COLO668 (cell line): ENCODE results near the gene NARS2.
"Not testable (repeated sequence)": the region's sequence is repeated elsewhere in the genome, so short reads cannot be mapped to it uniquely, and the experiment has no call there.

Source experiments
- DNase-seq: peaks from one replicate; lab custom pipeline; 2025; ENCODE audit not compliant: unreplicated experiment; lab: John Stamatoyannopoulos, UW

Gene NARS2

DNA sequence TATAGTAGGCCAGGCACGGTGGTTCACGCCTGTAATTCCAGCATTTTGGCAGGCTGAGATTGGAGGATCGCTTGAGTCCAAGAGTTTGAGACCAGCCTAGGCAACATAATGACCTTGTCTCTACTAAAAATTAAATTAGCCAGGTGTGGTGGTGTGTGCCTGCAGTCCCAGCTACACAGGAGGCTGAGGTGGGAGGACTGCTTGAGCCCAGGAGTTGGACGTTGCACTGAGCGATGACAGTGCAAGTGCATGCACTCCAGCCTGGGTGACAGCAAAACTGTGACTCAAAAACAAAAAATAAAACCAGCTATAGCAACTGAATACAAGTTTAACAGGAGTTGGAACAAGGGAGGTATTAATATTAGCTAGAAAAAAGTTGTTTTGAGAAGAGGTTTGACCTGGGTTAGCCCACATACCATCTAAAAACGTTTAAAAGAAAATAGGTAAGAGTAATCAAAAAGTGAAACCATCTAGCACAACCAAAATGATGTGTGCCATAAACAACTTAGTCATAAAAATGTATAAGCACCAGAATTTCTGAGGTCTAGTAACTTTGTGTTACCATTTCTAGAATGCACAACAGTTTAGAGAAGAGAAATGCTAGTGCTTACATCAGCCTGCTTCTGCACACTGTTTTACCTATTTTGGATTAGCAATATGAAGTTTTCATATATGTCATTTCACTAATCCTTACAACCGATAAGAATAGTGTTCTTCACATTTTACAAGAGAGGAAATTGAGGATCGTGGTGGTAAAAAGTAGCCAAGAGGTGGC lies 26.5 kb downstream of the NARS2 start:
- no peak for DNase-seq

DNA sequence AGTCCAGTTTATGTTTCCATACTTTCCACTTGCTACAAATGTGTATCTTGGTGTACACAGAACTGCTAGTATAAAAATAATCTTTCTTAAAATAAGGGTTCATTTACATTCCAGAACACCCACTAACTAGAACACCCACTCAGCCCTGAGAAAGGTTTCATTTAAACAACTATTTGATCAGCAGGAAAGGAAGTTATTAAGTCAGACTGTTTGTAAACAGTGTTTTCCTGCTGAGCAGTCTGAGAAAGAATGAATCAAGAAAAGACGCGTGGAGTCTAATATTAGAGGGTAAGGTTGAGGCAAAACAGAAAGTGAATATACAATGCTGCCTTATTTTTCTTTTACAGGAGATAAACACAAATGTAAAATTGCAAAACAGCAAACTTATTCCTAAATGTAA lies 32.7 kb downstream of the NARS2 start:
- no peak for DNase-seq

DNA sequence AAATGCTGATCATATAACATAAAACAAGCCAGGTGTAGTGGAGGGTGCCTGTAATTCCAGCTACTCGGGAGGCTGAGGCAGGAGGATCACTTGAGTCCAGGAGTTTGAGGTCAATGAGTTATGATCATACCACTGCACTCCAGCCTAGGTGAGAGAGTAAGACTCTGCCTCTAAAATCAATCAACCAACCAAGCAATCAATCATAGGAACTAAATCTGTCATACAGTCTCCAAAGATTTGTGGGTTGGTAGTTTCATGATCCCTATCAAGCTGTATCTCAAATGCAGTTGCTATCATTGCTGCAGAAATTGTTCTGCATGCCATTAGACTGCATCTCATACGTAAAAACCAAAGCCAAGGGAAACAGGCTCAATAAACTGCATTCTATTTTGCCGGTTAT lies 33.1 kb downstream of the NARS2 start:
- no peak for DNase-seq

DNA sequence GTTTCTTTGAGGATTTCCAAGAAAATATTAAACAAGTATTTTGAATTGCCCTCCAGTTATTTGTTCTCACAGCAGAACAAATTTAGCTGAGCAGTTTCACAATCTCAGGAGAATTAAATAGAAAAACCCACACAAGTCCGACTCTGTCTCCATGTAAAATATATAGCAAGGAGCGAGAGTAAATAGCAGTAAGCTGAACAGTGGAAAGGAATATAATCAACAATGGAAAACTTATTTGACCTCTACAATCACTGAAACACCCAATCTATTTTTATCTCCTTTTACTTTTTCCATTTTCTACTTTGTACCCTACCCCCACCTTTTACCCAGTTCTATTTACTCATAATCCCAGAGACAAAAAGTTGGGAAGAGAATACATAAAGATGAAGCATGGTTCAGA lies 34.4 kb downstream of the NARS2 start:
- no peak for DNase-seq

DNA sequence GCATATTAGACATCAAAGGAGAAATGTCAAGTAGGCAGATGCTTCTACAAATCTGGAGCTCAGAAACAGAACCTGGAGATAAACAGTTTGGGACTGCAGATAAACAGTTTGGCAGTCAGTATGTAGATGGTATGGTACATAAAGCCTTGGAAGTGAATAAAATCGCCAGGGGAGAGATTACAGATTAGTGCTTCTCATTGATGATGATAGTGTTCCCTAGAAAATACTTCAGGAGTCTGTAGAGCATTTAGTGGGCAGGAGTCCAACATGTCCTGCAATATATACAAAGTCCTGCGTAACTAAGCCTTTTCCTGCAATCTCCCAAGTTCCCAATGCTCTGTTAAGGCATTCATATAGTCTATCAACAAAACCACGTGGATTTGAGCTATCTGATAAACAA lies 35.2 kb downstream of the NARS2 start:
- no peak for DNase-seq

DNA sequence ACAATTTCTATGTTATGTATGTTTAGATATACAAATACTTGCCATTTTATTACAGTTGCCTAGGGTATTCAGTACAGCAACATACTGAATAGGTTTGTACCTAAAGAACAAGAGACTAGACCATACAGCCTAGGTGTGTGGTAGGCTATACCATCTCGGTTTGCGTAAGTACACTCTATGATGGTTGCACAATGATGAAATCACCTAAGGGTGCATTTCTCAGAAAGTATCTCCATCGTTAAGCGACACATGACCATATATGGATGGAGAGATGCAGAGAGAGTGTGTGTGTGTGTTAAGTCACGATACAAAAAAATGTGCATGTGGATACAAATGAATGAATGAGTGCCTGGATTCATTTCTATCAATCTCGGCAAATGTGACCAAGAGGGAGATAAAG lies 37.7 kb downstream of the NARS2 start:
- no peak for DNase-seq

DNA sequence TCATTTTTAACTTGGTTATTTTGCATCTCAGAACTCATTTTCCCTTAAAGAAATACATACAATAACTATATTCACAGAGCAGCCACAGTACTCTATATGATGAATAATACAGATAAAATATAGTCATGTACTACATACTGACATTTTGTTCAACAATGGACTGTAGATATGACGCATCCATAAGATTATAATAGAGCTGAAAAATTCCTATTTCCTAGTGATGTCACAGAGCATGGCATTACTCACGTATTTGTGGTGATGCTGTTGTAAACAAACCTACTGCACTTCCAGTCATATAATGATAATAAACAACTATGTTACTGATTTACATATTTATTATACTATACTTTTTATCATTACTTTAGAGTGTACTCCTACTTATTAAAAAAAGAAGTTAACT lies 38.7 kb downstream of the NARS2 start:
- no peak for DNase-seq

DNA sequence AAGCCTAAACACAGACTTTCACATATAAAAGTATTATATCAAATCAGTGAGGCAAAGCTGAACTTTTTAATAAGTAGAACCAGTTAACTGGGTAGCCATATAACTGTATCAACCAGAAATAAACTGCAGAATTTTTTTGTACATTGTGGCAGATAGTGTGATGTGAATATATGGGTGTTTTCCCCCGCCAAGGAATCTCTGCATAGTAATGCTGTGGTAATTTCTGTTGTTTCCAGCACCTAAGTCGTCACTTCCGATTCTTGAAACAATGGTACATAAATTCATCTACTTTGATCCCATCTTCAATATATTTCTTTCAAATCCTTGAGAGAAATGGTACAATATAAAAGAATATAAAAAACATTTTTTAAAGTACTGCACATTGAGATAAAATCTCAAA lies 39.6 kb downstream of the NARS2 start:
- DNase-seq: no peak

DNA sequence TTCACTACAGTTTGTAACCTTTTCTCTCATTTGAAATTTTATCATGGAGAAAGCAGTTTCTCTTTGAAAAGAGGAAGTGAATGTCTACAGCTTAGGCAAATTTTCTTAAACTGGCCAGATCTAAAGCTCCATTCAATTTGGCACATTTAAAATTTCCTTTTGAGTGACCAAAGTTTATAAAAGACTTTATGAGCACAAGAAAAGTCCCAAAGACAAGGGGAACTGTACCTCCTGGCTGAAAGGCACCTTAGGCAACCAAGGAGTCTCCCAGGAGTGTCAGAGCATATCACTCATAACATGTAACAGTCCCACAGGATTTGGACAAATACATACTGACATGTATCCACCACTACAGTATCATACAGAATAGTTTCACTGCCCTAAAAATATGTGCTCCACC lies 41.3 kb downstream of the NARS2 start:
- DNase-seq: no peak

DNA sequence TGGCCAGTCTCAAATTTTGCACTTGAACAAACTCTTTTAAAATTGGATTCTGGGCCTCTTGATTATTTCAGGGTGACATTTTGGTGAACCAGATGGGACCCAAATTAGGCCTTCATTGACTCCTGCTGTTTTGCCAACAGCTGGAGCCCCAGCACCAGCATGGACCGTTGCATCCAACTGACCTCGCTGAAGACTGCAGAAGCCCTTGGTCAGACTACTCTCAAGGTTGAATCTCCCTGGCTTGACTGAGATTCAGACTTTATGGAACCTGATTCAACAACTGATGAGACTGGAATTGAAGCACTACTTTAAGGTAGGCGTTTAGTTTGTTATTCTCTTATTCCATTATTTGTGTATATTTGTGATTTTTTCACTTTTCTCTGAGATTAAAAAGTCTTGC lies 41.7 kb downstream of the NARS2 start:
- no peak for DNase-seq

DNA sequence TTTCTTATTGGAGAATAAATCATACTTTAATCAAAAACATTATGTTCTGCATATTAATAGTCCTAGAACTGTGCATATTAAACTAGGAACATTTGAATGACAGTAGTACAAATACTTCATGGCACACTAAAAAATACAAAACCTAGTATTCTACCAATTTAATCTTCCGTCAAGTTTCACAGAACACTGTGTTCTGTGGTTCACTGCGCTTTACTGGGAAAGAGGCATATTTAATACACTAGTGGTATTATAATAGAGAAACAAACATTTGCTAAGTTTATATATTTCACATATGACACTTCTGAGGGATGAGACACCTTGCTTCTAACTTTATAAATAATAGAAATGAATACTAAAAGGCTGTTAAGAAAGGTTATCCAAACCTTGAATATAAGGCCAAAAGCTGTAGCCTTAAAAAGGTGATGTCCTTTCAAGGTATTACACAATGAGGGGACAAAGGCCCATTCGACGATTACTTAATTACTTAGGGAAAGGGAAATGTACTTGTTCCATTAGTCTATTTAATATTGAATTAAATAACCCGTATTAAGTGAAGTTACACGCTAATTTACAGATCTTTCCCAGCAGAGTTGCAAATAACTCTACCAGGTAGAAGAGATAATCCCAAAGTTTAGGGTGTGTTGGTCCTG lies 48.0 kb downstream of the NARS2 start:
- no peak for DNase-seq

DNA sequence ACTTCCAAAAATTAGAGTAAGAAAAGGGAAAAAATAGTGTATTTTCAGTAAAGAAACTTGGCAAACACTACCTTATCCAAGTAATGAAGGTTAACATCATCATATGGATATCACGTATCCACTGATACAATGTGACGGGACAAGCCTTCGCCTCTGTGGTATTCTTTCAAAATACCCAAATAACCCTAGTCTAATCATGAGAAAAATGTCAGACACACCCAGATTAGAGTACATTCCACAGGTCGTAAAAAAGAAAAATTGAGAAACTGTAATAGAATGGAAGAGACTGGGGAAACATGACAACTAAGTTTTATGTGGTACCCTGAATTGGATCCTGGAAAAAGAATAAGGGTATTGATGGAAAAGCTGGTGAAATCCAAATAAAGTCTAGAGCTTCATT lies 48.9 kb downstream of the NARS2 start:
- DNase-seq: no peak

DNA sequence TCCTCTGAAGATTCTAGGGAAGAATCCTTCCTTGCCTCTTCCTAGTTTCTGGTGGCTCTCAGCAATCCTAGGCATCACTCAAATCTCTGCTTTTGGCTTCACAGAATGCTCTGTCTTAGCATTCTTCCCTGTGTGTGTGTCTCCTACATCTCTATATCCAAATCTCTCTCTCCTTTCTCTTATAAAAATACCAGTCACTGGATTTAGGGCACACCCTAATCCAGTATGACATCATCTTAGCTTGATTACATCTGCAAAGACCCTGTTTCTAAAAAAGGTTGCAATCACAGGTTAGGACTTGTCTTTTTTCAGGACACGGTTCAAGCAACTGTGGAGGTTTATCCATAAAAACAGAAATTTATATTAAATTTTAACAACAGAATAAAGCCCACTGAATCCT lies 54.4 kb downstream of the NARS2 start:
- no peak for DNase-seq

DNA sequence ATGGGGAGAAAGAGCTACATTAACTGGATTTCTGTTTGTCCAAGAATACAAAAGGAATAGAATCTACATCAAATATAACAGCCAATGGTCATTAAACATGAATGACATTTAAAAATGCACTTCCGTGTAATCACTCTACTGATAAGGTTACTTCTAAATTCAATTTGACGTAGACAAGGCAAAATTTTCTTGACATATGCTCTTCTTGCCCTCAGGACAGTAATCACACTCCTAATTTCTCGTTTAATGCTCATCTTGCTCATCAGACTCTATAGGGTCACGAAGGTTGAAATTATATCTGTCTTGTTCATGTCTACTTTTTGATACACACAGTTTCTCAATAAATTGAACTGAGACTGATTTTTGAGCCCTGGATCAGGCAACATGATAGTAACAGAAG lies 58.4 kb downstream of the NARS2 start:
- DNase-seq: no peak

DNA sequence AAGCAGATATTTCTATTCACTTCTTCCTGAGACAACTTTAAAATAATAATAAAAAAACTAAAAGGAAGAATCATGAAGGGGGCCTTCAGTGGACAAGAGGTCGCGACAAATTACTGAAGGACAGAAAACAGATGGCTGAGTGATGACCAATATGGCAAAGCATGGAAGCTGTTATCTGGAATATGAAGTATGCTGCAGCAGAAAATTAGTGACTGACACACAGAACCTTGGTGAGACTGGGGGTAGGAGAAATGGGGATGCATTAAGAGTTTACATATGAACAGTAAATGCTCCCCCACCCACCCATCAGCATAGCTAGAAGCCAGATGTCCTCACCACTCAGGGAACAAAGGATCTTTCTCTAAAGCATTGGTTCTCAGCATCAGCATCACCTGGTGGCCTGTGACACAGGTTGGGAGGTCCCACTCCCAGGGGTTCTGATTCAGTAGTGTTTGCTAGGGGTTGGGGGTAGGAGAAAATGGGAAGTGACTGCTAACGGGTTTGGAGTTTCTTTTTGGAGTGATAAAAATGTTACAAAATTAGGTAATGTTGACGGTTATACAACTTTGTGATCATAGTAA lies 59.7 kb downstream of the NARS2 start:
- DNase-seq: no peak

DNA sequence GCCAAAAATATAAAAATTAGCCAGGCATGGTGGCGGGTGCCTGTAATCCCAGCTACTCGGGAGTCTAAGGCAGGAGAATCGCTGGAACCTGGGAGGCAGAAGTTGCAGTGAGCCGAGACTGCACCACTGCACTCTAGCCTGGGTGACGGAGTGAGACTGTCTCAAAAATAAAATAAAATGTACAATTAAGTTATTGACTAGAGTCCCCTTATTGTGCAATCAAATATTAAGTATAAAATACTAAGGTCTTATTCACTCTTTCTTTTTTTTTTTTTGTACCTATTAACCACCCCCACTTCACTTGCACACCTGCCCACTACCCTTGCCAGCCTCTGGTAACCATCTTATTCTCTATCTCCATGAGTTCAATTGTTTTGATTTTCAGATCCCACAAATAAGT lies 61.6 kb downstream of the NARS2 start:
- DNase-seq: not testable (repeated sequence)

DNA sequence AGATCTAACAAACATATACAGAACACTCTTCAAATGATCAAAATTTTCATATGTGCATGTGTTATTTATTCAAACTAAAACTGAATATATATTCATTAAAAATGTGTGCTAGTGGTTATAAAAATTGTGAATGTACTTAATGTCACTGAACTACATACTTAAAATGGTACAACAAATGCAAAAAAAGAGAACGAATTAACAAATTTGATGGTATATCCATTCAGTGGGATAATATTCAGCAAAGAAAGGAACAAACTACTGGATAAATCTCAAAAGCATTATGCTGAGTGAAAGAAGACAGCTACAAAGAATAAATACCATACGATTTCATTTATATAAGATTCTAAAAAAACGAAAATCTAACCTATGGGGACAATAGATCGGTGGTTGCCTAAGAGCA lies 64.1 kb downstream of the NARS2 start:
- DNase-seq: no peak

DNA sequence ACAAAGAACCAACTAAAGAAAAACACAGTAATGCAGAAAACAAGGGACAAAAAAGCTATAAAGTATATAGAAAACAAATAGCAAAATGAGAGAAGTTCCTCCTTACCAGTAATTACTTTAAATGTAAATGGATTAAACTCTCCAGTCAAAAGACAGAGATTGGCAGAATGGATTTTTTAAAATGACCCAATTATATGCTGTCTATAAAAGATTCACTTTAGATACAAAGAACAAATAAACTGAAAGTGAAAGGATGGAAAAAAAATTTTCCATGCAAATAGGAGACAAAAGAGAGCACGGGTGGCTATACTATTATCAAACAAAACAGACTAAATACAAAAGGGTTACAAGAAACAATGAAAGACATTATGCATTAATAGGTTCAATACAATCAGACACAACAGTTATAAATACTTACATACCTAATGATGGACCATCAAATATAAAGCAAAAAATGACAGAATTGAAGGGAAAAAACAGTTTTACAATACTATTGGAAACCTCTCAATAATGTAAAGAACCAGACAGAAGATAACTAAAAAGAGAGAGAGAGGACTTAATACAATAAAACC lies 64.6 kb downstream of the NARS2 start:
- DNase-seq: no peak

DNA sequence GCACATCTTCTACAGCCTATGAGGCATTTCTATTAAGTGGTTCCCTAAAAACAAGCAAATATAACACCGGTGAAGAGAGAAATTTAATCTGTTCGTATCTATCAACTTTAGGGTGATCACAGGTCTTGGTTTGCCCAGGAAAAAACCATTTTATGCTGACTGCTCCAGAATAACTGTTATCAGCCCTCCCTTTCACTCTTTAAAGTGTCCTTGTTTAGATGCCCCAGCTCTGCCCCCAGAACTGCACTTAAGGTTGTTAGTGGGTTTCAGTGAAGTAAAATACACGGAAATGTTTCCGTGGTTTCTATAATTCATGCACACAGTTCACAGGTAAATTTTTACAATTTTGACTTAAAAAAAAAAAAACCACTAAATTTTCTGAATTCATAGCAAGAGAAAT lies 70.0 kb downstream of the NARS2 start:
- DNase-seq: no peak

DNA sequence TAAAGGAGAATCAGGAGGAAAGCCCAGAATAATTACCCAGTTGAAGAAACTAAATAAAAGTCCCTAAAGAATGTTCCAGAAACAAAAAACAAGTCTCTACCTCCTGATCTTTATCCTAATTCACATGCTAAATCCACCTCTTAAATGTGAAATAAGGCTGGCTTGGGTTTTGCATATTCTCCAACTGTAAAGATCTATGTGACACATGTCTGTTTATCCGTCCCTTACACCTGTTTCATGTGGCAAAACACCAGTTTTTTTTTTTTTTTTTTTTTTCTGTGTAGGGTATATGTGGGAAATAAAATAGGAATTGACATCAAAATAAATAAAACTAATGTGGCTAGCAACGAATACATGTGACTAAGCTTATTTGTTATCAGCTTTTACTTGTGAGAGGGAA lies 70.5 kb downstream of the NARS2 start:
- DNase-seq: no peak

DNA sequence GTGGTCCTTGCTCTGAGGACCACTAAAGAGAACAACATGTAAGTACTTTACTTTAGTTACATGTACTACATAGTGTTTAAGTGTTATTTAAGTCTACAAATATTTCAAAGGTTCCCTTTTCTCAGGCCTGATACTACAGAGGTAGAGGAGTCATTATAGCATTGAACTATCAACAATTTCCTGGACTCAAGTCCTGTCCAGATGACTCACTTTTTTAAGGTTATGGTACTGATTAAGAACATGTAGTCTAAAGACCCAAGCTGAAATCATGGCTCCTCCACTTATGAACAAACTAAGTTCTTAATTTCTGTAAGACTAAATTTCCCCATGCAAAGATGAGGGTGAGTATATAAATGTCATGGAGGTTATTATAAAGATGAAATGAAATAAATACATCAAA lies 74.7 kb downstream of the NARS2 start:
- DNase-seq: no peak

DNA sequence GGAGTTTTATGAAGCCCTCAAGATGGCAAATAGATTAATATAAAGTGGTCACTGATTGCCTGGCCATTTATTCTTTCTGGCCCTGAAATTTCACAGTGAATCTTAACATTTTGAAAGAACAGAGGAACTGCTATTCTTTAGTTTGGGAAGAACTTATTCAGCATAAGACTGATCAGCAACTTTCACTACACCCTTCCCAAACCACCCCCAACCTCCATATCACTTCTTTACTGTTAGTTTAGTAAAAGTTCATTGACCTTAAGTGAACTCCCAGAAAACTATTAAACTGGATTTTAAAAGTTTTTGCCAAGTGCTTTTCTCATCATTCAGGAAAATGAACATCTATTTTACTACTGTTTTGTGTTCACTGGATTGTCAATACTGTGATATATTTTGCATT lies 77.4 kb downstream of the NARS2 start:
- no peak for DNase-seq
